Activated T-cell treated with anti-CD3 and anti-CD28 coated beads for 1 hour (primary cell): ENCODE results near the gene MSANTD2.

ENCODE experiments used
- DNase-seq: peaks from one replicate; pipeline ENCODE4 v3.0.0-alpha.2; 2020; ENCODE audit warnings: low read depth

MSANTD2 gene

DNA sequence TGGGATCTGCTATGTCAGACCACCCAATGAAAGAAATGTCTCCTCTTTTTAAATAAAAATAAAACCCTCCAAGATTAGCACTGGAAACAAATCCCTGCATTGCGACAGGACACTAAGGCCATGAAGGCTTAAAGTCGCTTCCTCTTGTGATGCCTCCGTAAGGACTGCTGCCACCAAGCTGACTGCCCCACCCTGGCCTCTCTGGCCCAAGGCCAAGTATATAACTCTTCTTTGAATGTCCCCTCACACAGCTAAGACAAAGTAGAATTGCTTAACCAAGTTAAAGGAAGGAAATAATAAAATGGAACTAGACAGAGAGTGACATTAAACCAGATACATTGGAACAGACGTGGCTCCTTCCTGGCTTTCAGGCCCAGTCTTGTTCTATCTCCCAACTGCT, 68.0 kb downstream of the MSANTD2 start:
- no peak for DNase-seq

DNA sequence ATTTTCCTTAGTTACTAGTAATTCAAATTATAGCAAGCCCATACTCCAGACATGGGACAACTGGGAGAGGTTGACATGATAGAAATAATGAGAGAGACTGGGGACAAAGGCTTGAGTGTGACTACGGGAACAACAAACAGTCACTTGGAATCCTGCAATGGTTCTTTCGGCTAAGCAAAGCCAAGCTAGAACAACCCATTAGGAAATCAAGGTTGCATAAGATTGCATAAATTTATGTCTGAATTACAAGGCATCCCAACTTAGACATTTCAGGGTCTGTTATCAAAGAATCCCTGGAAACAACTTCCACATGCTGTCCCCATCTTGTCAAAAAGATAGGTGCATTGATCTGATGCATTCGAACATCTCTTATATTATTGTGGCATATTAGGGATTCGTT, 70.6 kb downstream of the MSANTD2 start:
- no peak for DNase-seq

DNA sequence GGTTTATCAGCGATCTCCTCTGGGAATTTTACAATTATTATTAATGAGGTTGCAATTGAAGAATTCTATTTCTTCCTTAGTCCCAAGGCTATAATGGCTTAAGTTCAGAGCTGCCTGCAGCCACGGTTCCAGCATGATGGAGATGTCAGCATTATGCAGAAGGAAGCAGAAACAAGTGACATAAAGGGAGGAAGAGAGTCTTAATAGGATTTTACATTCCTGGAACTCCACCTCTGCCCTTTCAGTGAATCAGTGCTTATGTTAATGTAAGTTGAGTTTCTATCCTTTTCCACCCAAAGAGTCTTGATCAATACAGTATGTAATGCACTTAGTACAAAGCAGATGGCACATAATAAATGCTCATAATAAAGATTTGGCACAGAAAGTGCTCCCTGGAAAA, 72.1 kb downstream of the MSANTD2 start:
- DNase-seq, result no peak

DNA sequence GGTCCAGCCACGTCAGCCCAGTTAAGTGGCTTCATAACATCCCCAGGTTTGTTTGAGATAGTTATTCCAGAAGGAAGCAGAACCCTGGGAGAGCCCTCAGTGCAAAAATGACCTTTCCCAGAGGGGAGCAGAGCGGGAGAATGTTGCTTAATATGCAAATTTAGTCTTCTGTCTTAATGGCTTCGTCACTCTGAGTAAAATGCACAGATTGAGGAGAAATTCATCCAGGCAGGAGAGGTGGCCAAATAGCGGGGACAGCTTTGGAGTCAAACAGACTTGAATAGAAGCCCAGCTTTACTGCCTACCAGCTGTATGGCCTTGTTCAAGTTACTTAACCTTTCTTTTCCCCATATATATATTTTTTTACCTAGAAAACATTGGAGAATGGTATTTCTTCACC, 72.7 kb downstream of the MSANTD2 start:
- no peak for DNase-seq

DNA sequence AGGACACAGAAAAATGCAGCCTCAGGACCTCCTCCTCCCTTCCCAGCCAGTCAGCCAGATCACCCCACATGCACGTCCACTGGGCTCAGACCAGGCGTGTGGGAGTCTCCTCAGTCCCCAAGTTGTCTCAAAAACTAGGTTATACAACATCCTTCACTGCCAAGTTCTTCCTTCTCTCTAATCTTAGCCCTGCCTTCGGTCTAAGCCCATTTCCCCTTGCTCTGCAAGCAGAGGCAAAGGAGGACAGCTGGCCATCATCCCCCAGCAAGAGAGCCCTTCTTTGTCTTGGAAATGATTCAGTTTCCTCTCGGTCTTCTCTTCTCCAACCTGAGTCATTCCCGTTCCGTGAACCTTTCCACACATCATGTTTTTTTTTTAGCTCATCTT, 74.5 kb downstream of the MSANTD2 start:
- no peak for DNase-seq

DNA sequence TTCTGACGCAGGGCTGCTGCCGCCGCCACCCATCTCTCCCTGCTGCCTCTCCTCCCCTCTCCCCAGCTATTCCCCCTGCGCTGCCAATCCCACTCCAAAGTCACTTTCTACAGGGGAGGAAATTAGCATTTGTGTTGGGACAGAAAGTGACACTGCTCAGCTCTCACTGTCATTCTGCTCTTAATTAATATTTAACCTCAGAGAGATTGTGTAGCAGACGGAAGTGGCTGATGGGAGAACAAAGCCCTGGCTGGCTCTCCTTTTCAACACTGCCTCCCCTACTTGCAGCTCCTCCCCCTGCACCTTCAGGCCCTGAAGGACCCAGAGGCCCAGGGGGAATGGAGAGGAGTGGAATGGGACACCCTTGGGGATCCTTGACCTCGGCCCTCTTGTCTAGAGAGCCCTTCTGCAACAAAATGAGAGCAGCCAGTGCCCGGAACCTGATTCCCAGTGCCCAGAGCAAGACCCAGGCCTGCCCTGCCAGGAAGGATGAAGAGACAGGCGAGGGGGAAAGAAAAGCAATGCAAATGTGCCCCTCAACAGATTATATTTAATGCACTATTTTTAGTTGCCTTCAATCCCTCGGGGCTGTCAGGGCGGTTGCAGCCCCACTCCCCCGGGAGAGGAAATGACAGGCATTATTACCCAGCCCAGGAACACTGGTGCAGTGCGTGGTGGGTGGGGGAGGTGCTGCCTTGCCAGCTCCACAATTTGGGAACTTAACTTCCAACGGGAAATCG, 75.1 kb downstream of the MSANTD2 start:
- DNase-seq, result no peak

DNA sequence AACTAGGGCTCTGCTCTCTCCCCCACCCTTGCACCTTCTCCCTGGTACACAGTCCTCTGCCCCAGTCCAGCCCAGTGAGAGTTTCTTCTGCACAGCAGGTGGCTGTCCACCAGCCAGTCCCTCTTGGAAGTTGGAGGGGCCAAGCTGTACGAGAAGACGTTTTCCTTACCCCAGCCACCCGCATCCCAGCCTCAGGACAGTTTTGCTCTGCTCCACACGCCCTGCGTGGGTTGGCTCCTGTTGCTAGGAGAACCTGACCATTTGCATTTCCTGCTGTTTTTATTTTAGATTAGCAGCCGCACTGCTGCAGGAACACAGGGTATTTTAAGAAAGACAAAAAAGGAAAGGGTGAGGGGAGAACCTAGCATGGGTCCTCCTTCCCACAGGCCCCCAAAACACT, 78.0 kb downstream of the MSANTD2 start:
- no peak for DNase-seq

DNA sequence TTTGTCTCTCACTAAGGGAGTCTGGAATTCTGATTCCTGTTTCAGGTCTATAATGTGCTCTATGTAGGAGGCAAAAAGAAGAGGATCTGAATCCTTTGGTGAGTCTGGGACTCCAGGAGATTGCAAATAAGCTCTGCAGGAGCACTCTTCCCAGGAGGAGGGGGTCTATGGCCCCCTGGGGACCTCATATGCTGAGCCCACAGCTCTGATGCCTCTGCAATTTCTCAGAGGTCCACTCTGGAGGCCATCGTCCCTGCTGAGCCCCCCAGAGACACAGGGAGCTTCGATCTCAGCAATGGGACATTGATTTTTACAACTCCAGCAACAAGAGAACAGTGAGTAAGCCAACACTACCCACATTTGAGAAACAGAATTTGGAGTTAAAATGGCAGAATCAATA, 80.7 kb downstream of the MSANTD2 start:
- DNase-seq, result no peak

DNA sequence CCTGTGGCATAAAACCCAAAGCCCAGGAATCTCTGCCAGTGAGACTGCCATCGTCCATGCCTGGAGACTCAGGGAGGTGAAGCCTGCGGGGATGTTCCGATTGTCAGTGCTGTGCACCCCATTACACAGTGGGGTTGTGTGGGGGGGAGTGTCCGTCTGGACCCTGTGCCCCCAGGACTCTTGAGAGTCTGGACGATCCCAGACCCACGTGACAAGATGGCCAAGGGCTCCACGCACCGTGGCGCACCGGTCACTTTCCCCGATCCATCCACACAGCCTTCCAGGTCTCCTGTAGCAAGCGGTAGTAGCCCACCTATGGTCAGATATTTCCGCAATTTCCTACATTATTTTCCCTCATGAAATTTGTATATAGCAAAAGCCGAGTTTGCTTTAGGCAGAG, 81.4 kb downstream of the MSANTD2 start:
- no peak for DNase-seq

DNA sequence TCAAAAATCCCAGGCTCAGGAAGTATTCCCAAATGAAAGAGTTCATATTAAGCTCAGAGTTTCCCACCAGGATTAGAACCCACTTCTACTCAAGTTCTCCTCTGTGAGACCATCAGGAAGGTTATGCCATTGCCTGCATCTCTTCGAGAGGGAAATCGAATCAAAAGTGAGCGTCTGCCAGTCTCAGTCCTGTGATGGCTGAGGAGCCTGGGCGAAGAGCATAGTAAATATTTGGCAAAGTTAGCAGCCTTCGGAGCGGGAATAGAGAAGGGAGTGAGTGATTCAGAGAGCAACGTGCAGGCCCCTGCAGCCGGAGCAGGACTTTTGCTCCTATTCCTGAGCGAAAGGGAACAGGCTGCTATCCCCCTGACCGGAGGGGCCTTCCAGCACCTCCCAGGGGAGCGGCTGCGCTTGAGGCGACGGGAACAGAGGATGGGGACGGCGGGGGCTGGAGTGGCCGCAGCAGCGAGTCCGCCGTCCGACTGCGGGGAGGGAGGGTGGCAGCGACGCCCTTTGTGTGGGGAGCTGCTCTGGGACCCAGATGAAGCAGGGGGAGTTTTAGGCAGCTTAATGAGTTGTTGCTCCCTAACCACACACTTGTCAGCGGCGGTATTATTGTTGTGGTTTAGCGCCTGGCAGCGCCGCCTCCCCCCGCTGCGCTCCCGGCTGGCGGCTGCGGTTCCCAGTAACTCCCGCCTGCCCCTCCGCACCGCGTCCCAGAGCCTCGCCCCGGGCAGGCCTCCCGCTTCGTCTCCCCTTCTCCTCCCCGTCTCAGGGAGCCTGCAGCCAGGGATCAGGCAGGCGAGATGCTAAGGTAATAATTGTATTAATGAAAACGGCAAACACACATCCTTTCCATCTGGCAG, 82.2 kb downstream of the MSANTD2 start:
- DNase-seq, result no peak

DNA sequence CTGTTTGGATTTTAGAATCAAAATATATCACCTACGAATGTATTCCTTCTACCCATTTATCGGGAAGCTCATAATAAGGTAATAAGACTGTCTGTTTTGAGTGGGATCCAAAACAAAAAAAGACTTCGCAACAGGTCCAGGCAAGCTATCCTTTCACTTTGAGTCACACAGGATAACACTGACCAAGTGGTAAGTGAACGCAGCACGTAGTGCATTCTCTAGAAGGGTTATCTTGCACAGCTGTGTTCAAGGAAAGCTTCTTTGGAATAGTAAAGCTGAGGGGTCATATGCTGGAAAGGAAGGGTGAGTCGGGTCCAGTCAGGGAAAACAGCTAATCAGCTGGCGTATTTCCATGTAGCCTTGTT, 82.8 kb downstream of the MSANTD2 start:
- no peak for DNase-seq

DNA sequence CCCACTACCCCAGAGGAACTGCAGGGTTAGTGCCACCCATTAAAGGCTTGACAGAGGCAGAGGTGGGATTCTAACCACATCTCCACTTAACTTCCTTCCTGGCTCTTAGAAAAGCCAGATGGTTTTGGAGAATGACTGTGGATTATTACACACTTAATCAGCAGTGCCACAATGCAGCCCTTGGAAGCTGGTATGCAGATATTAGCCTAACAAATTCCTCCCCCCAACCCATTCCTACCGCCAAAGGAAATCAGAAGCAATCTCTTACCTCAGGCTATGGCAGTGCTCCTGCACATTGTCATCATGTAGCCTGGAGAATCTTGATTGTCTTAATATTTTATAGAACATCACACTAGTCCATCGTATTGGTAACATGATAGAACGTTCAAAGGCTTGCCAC, 83.6 kb downstream of the MSANTD2 start:
- DNase-seq, result no peak
